ENCODE measurements around the gene TFDP2. TPM values are rescaled to one million over a fixed set of nuclear protein-coding genes. Genes with fewer than 3 reads are reported as not detected.

Gene TFDP2
- total and polyA plus RNA-seq, 9 of the 15 experiments (the other 6 are each of a cell fraction or from before 2014, with no cell fraction given) = 95.6 to 179 (median 126) TPM

GRCh38 chr3:141938011-141938500, 211.3 kb downstream of the TFDP2 start:
- Histone ChIP-seq H4K20me1 (replicated peaks; ENCODE audit: control insufficient read depth, insufficient read depth, low read length) (no peaks in the 10 kb centered on the region), H3K4me2 (ENCODE audit: insufficient read depth, low read length) (no peak overlapping the region), H3K4me3 (no peak overlapping the region), H3K36me3 (ENCODE audit: control insufficient read depth, insufficient read depth, low read length) (no peaks in the 10 kb centered on the region), H2AFZ (ENCODE audit: low read depth, low read length) (no peak overlapping the region), H3K27me3 (ENCODE audit: control insufficient read depth in 2 of 2, insufficient read depth in 2 of 2, low read length in 2 of 2) (no peaks in the 10 kb centered on the region), H3K9me1 (ENCODE audit: control insufficient read depth, insufficient read depth, low read length) (no peaks in the 10 kb centered on the region), H3K9me3 (replicated peaks; ENCODE audit: control insufficient read depth, insufficient read depth, low read depth, low read length) (no peaks in the 10 kb centered on the region), H3K27ac (ENCODE audit: extremely low read depth, low read depth, low read length) (no peak overlapping the region), H3K4me1 (replicated peaks in 1 of 2; ENCODE audit: control insufficient read depth in 2 of 2, insufficient read depth in 2 of 2, low read length in 2 of 2) (peaks cover 6 to 16% of the 10 kb centered on the region in 2 experiments; a peak in 4 of 5 replicates), H3K79me2 (ENCODE audit: control insufficient read depth, insufficient read depth, low read length) (no peaks in the 10 kb centered on the region), H3K9ac (ENCODE audit: insufficient read depth in 1 of 2, low read depth in 2 of 2, low read length in 2 of 2) (peak overlapping the region in 1 of 2 experiments; percentile 83; a peak in 2 of 4 replicates)
- in situ Hi-C loops (cut with MboI) = no loop called here
- DNase-seq (ENCODE audit: extremely low read depth in 1 of 4, low spot score in 3 of 4) (no peak), ATAC-seq (no peak), FAIRE-seq (no peak)
- CTCF ChIA-PET (ENCODE audit: low intra/inter-chr PET ratio) = no interaction called here
- 79% methylated on average over 16 of the region's 20 CpGs for WGBS (ENCODE audit: insufficient coverage, low coverage, missing lambda C conversion rate)
- TF ChIP-seq HMGXB4 (CRISPR knock-in tag; IDR thresholded peaks at IDR 0.05) = no peak
- TF ChIP-seq SMAD4 (CRISPR knock-in tag; conservative IDR thresholded peaks at IDR 0.05) = no peak
- intact Hi-C loops (cut with micrococcal nuclease) = no loop called here
- BruUV-seq (replicated peaks) = no TSS peak
- POLR2A ChIA-PET = interaction anchor here (0.6 to 1.2 kb wide), 4 partner anchors 9 to 946 kb away, joined by 3 to 4 read pairs (median 3); no protein-coding TSS in a partner anchor

- H3K9me3 ChIP-seq (replicated peaks; ENCODE audit: control insufficient read depth, insufficient read depth, low read depth, low read length) = no peaks in the 10 kb centered on the region
- H3K4me1 ChIP-seq (replicated peaks in 1 of 2; ENCODE audit: control insufficient read depth in 2 of 2, insufficient read depth in 2 of 2, low read length in 2 of 2) = peaks cover 0 to 9% of the 10 kb centered on the region in 2 experiments; a peak in 2 of 5 replicates
- no peak overlapping the region for H3K27ac ChIP-seq (ENCODE audit: extremely low read depth, low read depth, low read length)
- 72% methylated on average over 4 of the region's 4 CpGs for WGBS (ENCODE audit: insufficient coverage, low coverage, missing lambda C conversion rate)
- in situ Hi-C loops (cut with MboI) = no loop called here
- TF ChIP-seq JUN (IDR thresholded peaks at IDR 0.05; ENCODE audit: borderline replicate concordance, low read depth, low read length) (no peak), JUN (CRISPR knock-in tag; IDR thresholded peaks at IDR 0.05; ENCODE audit: borderline replicate concordance) (no peak), NCOR1 (IDR thresholded peaks at IDR 0.05) (no peak), ZNF24 (IDR thresholded peaks at IDR 0.05) (peak; percentile 87)
- POLR2A ChIA-PET = interaction anchor here (1.3 kb wide), 1 partner anchor 21 kb away, joined by 3 read pairs; no protein-coding TSS in a partner anchor
- no peaks in the 10 kb centered on the region for H3K36me3 ChIP-seq (ENCODE audit: control insufficient read depth, insufficient read depth, low read length)
- CTCF ChIA-PET (ENCODE audit: low intra/inter-chr PET ratio) = no interaction called here
- no peaks in the 10 kb centered on the region for H3K79me2 ChIP-seq (ENCODE audit: control insufficient read depth, insufficient read depth, low read length)
- H3K27me3 ChIP-seq (ENCODE audit: control insufficient read depth in 2 of 2, insufficient read depth in 2 of 2, low read length in 2 of 2) = no peaks in the 10 kb centered on the region
- no peak overlapping the region for H2AFZ ChIP-seq (ENCODE audit: low read depth, low read length)
- no peak overlapping the region for H3K4me3 ChIP-seq
- no peaks in the 10 kb centered on the region for H4K20me1 ChIP-seq (replicated peaks; ENCODE audit: control insufficient read depth, insufficient read depth, low read length)
- intact Hi-C loops (cut with micrococcal nuclease) = no loop called here
- no peak for FAIRE-seq
- no peak overlapping the region for H3K9ac ChIP-seq (ENCODE audit: insufficient read depth in 1 of 2, low read depth in 2 of 2, low read length in 2 of 2)
- ATAC-seq = no peak
- no peak overlapping the region for H3K4me2 ChIP-seq (ENCODE audit: insufficient read depth, low read length)
- H3K9me1 ChIP-seq (ENCODE audit: control insufficient read depth, insufficient read depth, low read length) = no peaks in the 10 kb centered on the region
- no TSS peak for BruUV-seq (replicated peaks)
- DNase-seq (ENCODE audit: extremely low read depth in 1 of 4, low spot score in 3 of 4) = no peak
Measured at GRCh38 chr3:141934354-141934753, 215.0 kb downstream of the TFDP2 start.

Measured in K562 (cell line).